ENCODE data around the gene COA1.
"Not testable (repeated sequence)": the region's sequence is repeated elsewhere in the genome, so short reads cannot be mapped to it uniquely, and the experiment has no call there.

COA1 gene

DNA sequence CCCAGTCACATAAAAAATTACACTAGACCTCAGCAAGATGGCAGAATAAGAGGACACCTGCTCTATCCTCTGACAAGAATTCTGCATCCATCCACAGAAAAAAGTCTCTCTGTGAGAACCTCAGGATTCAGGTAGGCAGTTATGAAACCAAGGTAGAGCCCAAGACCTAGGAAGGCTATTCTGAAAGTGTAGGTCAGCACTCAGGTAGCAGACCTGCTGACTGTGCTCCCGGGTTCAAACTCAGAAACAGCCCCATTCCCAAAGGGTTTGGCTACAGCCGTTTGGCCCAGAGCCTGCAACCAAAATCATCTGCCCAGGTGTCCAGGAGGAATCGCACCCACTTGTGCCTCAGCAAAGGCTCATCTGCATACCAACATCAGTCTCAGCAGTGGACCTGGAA is 37.7 kb downstream of the COA1 start:
- in situ Hi-C loops (cut with MboI; ENCODE audit: low pct_unique_long_range_greater_than_20kb, low sequenced_read_pairs, unreplicated experiment) = loop anchor here (10.0 kb wide), 1 partner anchor 107 kb away; the partner anchor contains the start of gene STK17A
- TF ChIP-seq, protein P1, sequence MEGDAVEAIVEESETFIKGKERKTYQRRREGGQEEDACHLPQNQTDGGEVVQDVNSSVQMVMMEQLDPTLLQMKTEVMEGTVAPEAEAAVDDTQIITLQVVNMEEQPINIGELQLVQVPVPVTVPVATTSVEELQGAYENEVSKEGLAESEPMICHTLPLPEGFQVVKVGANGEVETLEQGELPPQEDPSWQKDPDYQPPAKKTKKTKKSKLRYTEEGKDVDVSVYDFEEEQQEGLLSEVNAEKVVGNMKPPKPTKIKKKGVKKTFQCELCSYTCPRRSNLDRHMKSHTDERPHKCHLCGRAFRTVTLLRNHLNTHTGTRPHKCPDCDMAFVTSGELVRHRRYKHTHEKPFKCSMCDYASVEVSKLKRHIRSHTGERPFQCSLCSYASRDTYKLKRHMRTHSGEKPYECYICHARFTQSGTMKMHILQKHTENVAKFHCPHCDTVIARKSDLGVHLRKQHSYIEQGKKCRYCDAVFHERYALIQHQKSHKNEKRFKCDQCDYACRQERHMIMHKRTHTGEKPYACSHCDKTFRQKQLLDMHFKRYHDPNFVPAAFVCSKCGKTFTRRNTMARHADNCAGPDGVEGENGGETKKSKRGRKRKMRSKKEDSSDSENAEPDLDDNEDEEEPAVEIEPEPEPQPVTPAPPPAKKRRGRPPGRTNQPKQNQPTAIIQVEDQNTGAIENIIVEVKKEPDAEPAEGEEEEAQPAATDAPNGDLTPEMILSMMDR (IDR thresholded peaks at IDR 0.05; ENCODE audit: extremely low read depth, insufficient read depth, missing control alignments) = no peak
- no peak for DNase-seq (ENCODE audit: low spot score)

DNA sequence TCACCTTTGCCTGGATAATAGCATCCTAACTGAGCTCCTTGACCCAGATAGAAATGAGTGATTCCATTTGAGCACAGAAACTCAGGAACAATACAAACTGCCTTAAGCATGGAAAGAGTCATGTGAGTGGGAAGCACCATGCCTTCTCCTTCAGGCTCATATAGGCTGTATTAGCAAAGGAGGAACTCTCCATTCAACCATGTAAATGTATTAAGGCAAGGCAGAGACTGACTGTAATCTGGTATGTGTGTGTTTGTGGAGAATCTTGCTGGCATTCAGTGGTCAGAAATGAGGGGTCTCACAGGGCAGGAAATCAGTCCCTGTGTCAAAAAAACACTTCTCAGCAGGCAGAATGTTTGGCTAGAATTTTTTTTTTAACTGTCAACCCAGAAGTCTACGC is 40.2 kb downstream of the COA1 start:
- TF ChIP-seq, protein P1 (IDR thresholded peaks at IDR 0.05; ENCODE audit: extremely low read depth, insufficient read depth, missing control alignments) = no peak
- in situ Hi-C loops (cut with MboI; ENCODE audit: low pct_unique_long_range_greater_than_20kb, low sequenced_read_pairs, unreplicated experiment) = no loop called here
- no peak for DNase-seq (ENCODE audit: low spot score)

DNA sequence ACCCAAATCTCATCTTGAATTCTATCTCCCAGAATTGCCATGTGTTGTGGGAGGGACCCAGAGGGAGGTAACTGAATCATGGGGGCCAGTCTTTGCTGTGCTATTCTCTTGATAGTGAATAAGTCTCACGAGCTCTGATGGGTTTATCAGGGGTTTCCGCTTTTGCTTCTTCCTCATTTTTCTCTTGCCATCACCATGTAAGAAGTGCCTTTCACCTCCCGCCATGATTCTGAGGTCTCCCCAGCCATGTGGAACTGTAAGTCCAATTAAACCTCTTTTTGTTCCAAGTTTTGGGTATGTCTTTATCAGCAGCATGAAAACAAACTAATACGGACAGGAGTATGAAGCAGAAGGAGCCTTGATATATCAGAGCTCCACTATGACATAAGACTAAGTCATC is 41.5 kb downstream of the COA1 start:
- DNase-seq (ENCODE audit: low spot score); in situ Hi-C loops (cut with MboI; ENCODE audit: low pct_unique_long_range_greater_than_20kb, low sequenced_read_pairs, unreplicated experiment): not testable (repeated sequence)

DNA sequence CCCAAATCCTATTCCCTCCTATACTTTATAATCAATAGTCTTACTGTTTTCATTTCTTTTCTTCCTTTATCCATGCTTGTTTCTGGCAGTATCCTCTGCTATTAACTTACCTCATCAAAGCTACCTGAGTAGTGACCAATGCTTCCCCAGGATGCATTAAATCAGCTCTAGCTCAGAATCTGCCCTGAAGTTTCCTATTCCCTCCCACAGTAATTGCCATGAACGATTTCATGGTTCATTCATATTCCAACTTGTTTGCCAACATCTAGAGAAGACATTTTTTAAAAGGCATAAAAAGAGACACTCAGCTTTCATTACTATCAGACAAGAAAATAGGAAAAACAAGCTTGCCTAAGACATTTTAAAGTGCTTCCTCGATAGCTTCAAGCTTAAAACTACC is 42.3 kb downstream of the COA1 start:
- in situ Hi-C loops (cut with MboI; ENCODE audit: low pct_unique_long_range_greater_than_20kb, low sequenced_read_pairs, unreplicated experiment) = no loop called here
- TF ChIP-seq, protein P1 (IDR thresholded peaks at IDR 0.05; ENCODE audit: extremely low read depth, insufficient read depth, missing control alignments) = no peak
- DNase-seq (ENCODE audit: low spot score) = no peak

DNA sequence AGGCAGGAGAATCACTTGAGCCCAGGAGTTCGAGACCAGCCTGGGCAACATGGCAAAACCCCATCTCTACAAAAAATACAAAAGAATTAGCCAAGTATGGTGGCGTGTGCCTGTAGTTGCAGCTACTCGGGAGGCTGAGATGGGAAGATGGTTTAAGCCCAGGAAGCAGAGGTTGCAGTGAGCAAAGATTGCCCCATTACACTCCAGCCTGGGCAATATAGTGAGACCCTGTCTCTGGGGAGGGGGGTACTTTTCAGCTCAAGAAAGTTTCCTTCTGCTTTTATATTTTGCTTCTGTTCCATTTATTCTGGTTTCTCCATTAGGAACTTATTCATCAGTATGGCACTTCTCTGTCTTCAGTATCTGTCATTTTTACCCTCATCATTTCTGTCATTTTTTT is 48.6 kb downstream of the COA1 start:
- DNase-seq (ENCODE audit: low spot score) = no peak
- in situ Hi-C loops (cut with MboI; ENCODE audit: low pct_unique_long_range_greater_than_20kb, low sequenced_read_pairs, unreplicated experiment) = no loop called here
- TF ChIP-seq, protein P1 (IDR thresholded peaks at IDR 0.05; ENCODE audit: extremely low read depth, insufficient read depth, missing control alignments) = no peak

DNA sequence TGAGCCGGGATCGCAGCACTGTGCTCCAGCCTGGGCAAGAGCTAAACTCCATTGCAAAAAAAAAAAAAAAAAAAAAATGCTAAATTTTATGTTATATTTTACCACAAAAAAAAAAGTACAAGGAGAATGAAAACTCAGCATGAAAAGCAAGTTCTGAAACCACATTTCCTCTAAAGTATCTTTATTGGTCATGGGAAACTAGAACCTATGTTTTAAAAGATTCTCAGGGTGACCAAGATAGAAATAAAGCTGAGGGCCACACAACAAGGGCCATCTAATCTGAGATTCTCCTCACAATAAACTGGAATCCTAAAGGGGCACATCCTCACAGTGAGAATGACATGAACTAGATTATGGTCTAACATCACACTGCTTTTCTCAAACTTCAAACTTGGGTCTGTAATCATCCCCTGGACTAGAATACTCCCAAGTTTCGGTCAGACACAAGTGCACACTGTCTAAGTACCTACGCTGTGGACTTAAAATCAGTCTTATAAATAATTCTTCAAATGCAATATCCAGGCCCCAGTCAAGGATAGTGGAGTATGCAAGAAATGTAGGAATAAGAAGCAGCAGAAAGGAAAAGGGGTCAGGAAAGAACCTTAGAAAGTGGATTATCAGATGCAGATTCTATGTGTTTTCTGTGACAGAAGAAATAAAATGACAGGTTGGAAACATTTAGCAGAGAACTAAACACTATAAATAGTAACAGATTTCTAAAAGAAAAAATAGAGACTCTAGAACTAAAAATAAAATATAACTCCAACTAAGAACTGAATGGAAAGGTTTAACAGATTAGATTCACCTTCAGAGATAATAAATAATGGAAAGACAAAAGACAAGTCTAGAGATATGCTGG is 49.9 kb downstream of the COA1 start:
- TF ChIP-seq, protein P1 (IDR thresholded peaks at IDR 0.05; ENCODE audit: extremely low read depth, insufficient read depth, missing control alignments) = no peak
- DNase-seq (ENCODE audit: low spot score) = peak; percentile 40
- in situ Hi-C loops (cut with MboI; ENCODE audit: low pct_unique_long_range_greater_than_20kb, low sequenced_read_pairs, unreplicated experiment) = no loop called here

DNA sequence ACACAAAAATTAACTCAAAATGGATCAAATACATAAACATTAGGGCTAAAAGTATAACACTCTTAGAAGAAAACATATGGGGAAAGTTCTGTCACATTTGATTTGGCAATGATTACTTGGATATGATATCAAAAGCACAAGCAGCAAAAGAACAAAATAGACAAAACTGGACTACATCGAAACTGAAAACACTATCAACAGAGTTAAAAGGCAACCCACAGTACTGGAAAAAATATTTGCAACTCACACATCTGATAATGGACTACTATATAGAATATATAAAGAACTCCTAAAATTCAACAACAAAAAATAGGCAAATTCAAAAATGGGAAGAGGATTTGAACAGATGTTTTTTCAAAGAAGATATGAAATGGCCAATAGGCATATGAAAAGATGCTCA is 51.0 kb downstream of the COA1 start:
- TF ChIP-seq, protein P1 (IDR thresholded peaks at IDR 0.05; ENCODE audit: extremely low read depth, insufficient read depth, missing control alignments) = no peak
- in situ Hi-C loops (cut with MboI; ENCODE audit: low pct_unique_long_range_greater_than_20kb, low sequenced_read_pairs, unreplicated experiment) = no loop called here
- DNase-seq (ENCODE audit: low spot score) = no peak
